GM12872 (cell line): ENCODE data around the gene OSTF1.

Experiments used
- CTCF ChIP-seq: IDR thresholded peaks from 3 replicates; pipeline ENCODE4 v1.5.1; 2011; ENCODE audit warnings: low read depth, mild to moderate bottlenecking, low read length, moderate library complexity; ENCODE audit not compliant: insufficient read depth

Gene OSTF1, protein sequence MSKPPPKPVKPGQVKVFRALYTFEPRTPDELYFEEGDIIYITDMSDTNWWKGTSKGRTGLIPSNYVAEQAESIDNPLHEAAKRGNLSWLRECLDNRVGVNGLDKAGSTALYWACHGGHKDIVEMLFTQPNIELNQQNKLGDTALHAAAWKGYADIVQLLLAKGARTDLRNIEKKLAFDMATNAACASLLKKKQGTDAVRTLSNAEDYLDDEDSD

DNA sequence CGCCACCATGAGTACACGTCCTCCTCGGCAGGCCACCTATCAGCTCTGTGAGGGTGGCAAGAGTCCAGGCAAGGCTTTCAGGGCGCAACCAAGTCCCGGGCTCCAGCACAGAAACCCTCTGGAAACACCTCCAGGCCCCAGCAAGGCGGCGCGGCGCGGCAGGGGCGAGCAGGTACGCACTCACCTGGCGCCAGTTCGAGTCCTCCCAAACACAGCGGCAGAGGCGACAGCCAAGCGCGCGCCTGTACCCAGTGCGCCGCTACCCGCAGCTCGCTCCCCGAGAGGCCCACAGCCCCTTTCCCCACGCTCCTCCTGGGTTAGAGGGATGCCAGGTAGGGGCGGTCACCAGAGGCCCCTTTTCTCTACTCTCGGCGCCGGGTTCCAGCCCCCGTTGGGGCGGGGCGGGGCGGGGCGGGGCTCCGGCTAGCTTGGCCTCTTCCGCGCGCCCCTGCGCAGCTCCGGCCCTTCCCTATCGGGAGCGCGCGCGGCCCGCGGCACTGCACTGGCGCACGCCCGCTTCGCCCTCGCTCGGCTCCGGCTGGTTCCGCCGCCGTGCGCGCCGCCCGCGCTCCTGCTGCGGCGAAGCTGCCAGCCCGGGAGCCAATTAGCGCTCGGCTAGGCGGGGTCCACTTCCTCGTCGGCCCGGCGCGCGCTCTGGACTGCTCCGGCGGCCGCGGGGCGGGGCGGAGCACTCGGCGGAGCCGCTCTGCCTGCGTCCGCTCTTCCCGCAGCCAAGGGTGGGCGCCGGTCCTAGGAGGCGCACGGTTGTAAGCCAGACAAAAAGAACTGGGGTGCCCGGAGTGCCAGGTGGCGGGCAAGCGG is at the start of gene OSTF1, which contains the start of gene NMRK1:
Gene OSTF1, plus strand, starts transcription at position 691 of the 822 bp plus-strand sequence. CDS start 179 bp downstream, outside the sequence.
Gene NMRK1, minus strand, starts transcription at position 332 of the 822 bp plus-strand sequence. CDS start 5,040 bp downstream, outside the sequence.
- no peak for TF ChIP-seq CTCF

DNA sequence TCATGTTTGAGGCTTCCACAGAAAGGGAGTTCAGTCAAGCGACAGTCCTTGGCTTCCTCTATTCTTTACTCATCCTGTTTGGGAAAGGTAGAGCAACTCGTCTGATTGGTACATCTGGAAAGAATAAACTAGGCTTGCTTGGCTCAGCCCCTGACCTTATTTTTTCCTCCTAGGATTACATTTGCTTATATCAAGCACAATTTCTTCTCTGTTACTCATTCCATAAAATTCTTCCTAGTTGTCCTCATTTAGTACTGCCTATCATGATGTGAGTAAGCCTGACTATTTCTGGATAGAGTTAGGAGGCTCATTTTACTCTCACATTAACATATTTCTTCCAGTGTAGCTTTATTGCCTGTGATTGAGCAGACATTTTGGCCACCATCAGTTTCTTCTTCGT is 49.3 kb upstream of the OSTF1 start:
- no peak for TF ChIP-seq CTCF

DNA sequence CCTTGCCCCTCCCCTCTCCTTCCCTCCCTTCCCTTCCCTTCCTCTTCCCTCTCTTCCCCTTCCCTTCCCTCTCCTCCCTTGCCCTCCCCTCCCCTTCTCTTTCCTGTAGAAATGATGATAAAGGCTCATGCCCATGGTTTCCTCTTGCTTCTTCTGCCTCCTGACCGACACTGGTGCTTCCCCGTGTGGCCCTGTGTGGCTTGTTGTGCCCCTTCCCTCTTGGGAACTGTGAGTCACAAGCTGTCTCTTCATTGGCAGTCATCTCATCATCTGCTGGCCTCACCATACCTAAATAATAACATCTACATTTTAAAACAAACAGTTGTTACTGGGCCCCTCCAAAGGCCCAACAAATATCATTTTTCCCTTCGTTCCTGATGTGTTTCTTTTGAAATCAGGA is 48.5 kb upstream of the OSTF1 start:
- no peak for TF ChIP-seq CTCF

DNA sequence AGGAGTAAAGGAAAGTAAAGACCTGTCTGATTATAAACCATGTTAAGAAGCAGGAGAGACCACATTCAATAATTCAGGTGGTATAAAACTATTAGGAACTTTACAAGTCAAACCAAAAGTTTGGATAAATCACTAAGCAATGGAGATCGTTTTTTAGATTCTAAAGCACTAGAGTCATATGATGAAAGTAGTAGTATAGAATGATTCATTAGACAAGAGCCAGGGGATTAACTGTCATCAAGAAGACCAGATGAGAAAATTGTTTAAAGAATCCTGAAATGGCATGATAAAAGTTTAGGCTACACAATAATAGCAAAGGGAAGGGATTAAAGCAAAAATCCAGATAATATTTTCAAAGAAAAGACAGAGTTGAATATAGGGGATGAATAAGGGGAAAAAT is 47.3 kb upstream of the OSTF1 start:
- no peak for TF ChIP-seq CTCF

GRCh38 chr9:75046725-75047345 is 41.5 kb upstream of the OSTF1 start:
- TF ChIP-seq CTCF = no peak

DNA sequence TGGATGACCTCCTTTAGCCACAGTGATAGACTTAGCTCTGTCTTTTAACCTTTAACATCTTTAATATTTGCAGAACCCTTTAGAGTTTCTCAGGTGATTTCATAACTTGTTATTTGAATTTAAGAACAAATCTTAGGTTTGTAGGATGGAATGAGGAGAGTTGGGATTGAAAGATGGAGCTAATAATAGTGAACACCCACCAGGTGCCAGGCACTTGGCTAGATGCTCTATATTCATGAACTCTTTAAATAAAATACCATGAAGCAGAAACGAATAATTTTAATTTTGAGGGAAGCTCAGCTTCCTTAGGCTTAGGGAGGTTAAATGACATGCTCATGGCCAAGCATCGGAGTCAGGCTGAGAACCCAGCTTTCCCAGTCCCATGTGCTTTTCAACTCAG is 40.8 kb upstream of the OSTF1 start:
- no peak for TF ChIP-seq CTCF

- TF ChIP-seq CTCF = no peak
Observed at GRCh38 chr9:75051285-75051684, 37.0 kb upstream of the OSTF1 start.
